Duodenal mucosa (tissue), 2 donors: Measurements from ENCODE around the gene ZFYVE28.

Experiments
- H3K27ac ChIP-seq: one replicate; pipeline ENCODE4 v1.7.0; 2013; ENCODE audit warnings: low read depth, low read length
- H3K27me3 ChIP-seq, 2 donors: one replicate each; pipeline ENCODE4 v1.7.0; 2013; ENCODE audit warnings: low read length in 2 of 2, control low read depth in 1 of 2; ENCODE audit not compliant: insufficient read depth in 2 of 2, control insufficient read depth in 1 of 2
- H3K36me3 ChIP-seq, 2 donors: one replicate each; pipeline ENCODE4 v1.7.0; 2013; ENCODE audit warnings: low read length in 2 of 2, control low read depth in 1 of 2; ENCODE audit not compliant: insufficient read depth in 2 of 2, control insufficient read depth in 1 of 2
- H3K4me1 ChIP-seq, 2 donors: one replicate each; pipeline ENCODE4 v1.7.0; 2013; ENCODE audit warnings: low read length in 2 of 2, control low read depth in 1 of 2; ENCODE audit not compliant: insufficient read depth in 2 of 2, control insufficient read depth in 1 of 2
- H3K4me3 ChIP-seq, 2 donors: one replicate each; pipeline ENCODE4 v1.7.0; 2013; ENCODE audit warnings: low read length in 2 of 2, low read depth in 1 of 2
- H3K9ac ChIP-seq, 2 donors: one replicate each; pipeline ENCODE4 v1.7.0; 2013; ENCODE audit warnings: low read length in 2 of 2, low read depth in 1 of 2
- H3K9me3 ChIP-seq, 2 donors: one replicate each; pipeline ENCODE4 v1.7.0; 2013; ENCODE audit warnings: low read length in 2 of 2, control low read depth in 1 of 2; ENCODE audit not compliant: control insufficient read depth in 1 of 2

Gene ZFYVE28

GRCh38 chr4:2366252-2367192, 51.9 kb downstream of the ZFYVE28 start:
- H3K4me1 ChIP-seq = peaks cover 20 to 25% of the 10 kb centered on the region in 2 donors
- no peak overlapping the region for H3K4me3 ChIP-seq
- H3K36me3 ChIP-seq = no peaks in the 10 kb centered on the region
- no peak overlapping the region for H3K9ac ChIP-seq
- H3K27me3 ChIP-seq = no peaks in the 10 kb centered on the region
- no peak overlapping the region for H3K27ac ChIP-seq
- H3K9me3 ChIP-seq = peaks cover 5 to 6% of the 10 kb centered on the region in 2 donors

GRCh38 chr4:2365913-2366210, 52.6 kb downstream of the ZFYVE28 start:
- H3K9me3 ChIP-seq = peaks cover 5 to 6% of the 10 kb centered on the region in 2 donors
- H3K27ac ChIP-seq = no peak overlapping the region
- H3K4me1 ChIP-seq = peaks cover 20 to 25% of the 10 kb centered on the region in 2 donors
- no peaks in the 10 kb centered on the region for H3K36me3 ChIP-seq
- H3K27me3 ChIP-seq = no peaks in the 10 kb centered on the region
- H3K9ac ChIP-seq = no peak overlapping the region
- H3K4me3 ChIP-seq = no peak overlapping the region

DNA sequence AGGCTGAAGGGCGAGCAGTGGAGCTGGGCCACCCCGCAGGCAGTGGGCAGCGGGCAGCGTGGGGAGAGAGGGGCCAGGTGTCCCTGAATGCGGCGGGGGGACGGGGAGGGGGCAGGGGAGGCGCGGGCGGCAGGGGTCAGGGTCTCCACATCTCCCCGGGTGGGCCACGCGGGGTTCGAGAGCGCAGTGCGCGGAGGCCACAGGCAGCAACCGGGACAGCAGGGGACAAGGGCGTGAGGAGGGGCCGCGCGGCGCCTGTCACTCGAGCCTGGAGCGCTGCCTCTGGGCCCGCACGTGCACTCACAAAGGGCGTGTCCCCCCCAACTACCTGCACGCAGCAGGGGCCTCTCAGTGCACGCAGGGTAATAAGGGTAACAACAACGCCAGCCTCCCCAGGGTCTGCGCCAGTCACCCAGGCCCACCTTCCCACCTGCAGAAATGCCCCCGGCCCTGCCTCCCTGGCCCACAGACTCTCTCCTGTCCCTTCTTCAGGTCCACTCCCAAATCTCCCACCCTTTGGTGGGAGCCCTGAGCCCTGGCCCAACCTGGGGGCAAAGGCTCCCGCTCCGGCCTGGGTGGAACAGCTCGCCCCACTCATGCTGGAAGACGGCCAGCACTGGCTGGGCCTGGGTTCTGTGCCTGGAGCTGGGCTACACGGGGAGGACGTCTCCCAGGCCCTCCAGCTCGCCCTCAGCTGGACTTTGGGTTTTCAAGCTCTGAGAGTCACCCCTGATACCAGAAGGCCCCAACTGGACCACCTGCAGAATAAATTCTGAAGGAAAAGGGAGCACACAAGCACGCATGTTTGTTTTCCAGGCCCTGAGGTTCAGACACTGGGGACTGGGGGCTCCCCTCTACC, 53.2 kb downstream of the ZFYVE28 start:
- H3K36me3 ChIP-seq = no peaks in the 10 kb centered on the region
- no peaks in the 10 kb centered on the region for H3K27me3 ChIP-seq
- no peak overlapping the region for H3K9ac ChIP-seq
- H3K27ac ChIP-seq = no peak overlapping the region
- peak overlapping the region; percentile 15 to 61 for H3K4me3 ChIP-seq
- peaks cover 20 to 25% of the 10 kb centered on the region in 2 donors for H3K4me1 ChIP-seq
- H3K9me3 ChIP-seq = peaks cover 5 to 6% of the 10 kb centered on the region in 2 donors

DNA sequence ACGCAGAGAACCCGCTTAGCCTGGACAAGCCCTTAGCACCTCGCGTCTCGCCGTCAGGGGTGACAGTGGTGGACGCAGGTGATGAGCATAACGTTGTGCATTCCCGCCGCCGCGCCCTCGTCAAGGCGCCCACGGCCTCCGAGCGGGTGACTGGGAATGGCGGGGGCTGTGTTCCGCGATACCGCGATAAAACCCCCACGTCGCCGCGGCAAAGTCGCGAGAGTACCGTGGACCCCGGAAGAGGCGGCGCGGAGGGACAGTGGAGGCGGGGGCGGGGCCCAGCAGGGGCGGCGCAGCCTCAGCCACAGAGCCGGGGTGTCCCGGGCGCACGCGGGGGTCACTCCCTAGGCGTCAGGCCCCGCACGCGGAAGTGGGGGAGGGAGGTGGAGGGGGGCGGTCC, 53.8 kb downstream of the ZFYVE28 start:
- peaks cover 20 to 25% of the 10 kb centered on the region in 2 donors for H3K4me1 ChIP-seq

DNA sequence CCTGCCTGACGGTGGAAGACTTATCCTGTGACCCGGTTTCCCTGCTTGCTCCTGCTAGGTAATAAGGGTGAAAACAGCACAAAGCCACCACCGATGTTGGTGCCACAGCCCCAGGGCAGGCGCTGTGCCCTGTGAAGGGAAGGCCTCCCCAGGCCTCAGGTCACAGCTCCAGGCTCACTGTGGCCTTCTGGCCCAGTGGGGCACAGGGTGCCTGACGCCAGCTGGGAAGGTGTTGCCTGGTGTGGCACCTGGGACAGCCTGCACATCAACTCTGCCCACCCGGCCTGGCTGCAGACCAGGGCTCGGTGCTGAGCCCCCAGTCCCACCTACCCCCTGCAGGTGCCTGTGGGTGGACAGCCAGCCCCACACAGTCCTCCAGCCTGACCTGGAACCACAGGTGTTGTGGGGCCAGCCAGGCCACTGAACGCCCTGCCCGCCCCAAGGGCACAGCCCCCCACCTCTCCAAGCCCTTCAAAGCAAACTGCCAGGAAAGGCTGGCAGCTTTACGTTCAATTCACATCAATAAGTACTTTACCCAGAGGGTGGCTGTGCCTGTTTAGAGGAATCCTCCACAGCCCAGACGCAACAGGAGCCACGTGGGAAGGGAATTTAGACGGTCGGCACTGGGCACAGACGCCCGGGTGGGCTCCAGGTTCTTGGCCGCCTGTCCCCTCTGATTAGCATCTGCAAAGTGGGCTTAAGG, 54.3 kb downstream of the ZFYVE28 start:
- H3K27me3 ChIP-seq = no peaks in the 10 kb centered on the region
- H3K27ac ChIP-seq = no peak overlapping the region
- H3K9ac ChIP-seq = peak overlapping the region in 1 of 2 donors; percentile 45
- H3K36me3 ChIP-seq = no peaks in the 10 kb centered on the region
- peaks cover 24 to 25% of the 10 kb centered on the region in 2 donors for H3K4me1 ChIP-seq
- peak overlapping the region; percentile 61 to 76 for H3K4me3 ChIP-seq
- peaks cover 4 to 6% of the 10 kb centered on the region in 2 donors for H3K9me3 ChIP-seq

More for the DNA sequence above, 53.8 kb downstream of the ZFYVE28 start:
- peaks cover 5 to 6% of the 10 kb centered on the region in 2 donors for H3K9me3 ChIP-seq
- H3K27me3 ChIP-seq = no peaks in the 10 kb centered on the region
- H3K9ac ChIP-seq = peak overlapping the region in 1 of 2 donors; percentile 45
- no peak overlapping the region for H3K27ac ChIP-seq
- H3K36me3 ChIP-seq = no peaks in the 10 kb centered on the region
- peak overlapping the region; percentile 61 to 76 for H3K4me3 ChIP-seq

DNA sequence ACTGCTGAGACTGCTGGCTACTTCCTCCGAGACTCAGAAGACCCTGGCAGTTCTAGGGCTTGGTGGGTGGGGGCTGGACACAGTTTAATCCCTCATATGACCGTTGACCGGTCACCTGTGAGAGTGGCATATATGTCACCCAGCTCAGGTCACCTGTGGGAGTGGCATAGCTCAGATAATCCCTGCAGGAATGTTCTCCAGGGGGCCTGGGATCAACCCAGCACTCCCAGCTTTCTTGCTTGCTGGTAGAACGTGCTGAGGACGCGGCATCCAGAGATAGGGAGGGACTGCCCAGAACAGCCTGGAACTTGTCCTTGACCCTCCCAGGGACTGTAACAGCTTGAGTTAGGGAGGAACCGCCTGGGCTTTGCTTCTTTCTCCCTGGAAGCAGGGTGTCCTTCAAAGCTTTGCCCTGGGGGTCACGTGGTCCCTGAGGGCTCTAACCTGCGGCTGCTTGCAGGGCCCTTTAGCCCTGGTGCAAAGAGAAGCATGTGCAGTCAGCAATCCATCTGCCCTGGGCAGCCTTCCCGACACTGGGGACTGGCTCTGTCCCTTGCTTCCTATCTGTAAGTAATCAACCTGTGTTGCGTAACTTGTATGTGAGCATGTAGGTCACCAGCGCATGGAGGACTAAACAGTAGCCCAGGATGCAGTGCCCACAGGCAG, 55.3 kb downstream of the ZFYVE28 start:
- no peak overlapping the region for H3K4me3 ChIP-seq
- H3K27ac ChIP-seq = no peak overlapping the region
- H3K27me3 ChIP-seq = no peaks in the 10 kb centered on the region
- H3K4me1 ChIP-seq = peaks cover 24 to 25% of the 10 kb centered on the region in 2 donors
- no peaks in the 10 kb centered on the region for H3K9me3 ChIP-seq
- no peak overlapping the region for H3K9ac ChIP-seq
- no peaks in the 10 kb centered on the region for H3K36me3 ChIP-seq

DNA sequence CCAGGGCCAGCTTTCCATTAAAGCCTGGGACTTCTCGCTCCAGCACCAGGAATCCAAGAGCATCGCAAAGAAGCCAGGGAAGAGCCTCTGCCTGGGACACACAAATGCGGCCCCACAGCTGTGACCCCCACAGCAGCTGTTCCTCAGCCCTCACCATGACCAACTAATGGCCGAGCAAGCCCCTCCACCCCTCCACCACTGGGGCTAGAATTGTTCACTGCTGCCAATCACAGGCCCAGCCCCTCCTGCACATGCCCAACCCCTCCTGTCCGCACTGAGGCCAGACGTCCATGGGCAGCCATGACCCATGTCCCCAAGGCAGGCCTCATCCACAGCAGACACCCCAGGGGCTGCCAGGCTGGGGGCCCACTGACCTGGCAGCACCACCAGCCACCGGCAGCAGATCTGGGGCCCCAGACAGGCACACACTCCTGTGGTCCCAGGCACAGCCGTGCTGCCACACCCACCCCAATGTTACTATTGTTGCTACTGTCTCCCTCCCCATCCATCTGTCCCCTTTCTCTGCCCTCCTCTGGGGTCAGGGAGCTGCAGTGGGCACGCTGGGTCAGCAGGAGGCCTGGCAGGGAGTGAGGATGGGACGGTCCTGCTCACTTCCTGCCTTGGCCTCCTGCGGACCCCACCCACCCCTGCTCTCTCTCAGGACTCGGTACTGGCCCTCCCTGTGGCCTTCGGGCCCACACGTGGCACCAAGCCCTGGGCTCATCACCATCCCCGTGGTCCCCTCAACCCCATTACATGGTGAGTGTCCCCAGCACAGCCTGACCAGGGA, 56.0 kb downstream of the ZFYVE28 start:
- peaks cover 24 to 25% of the 10 kb centered on the region in 2 donors for H3K4me1 ChIP-seq
- H3K36me3 ChIP-seq = no peaks in the 10 kb centered on the region
- no peak overlapping the region for H3K4me3 ChIP-seq
- no peak overlapping the region for H3K27ac ChIP-seq
- H3K9me3 ChIP-seq = no peaks in the 10 kb centered on the region
- no peak overlapping the region for H3K9ac ChIP-seq
- no peaks in the 10 kb centered on the region for H3K27me3 ChIP-seq

- H3K9me3 ChIP-seq = no peaks in the 10 kb centered on the region
- H3K27me3 ChIP-seq = no peaks in the 10 kb centered on the region
- H3K36me3 ChIP-seq = no peaks in the 10 kb centered on the region
- peaks cover 24 to 25% of the 10 kb centered on the region in 2 donors for H3K4me1 ChIP-seq
- H3K9ac ChIP-seq = no peak overlapping the region
- no peak overlapping the region for H3K4me3 ChIP-seq
- H3K27ac ChIP-seq = no peak overlapping the region
Measured at GRCh38 chr4:2361366-2362265, 56.8 kb downstream of the ZFYVE28 start.
